ENCODE results near the gene ZNF333. TPM values are rescaled to one million over a fixed set of nuclear protein-coding genes. Genes with fewer than 3 reads are reported as not detected.

The ZNF333 gene
- total and polyA plus RNA-seq, 2 of the 4 experiments (the other 2 are of a cell fraction) = 9.8 to 15.1 TPM

DNA sequence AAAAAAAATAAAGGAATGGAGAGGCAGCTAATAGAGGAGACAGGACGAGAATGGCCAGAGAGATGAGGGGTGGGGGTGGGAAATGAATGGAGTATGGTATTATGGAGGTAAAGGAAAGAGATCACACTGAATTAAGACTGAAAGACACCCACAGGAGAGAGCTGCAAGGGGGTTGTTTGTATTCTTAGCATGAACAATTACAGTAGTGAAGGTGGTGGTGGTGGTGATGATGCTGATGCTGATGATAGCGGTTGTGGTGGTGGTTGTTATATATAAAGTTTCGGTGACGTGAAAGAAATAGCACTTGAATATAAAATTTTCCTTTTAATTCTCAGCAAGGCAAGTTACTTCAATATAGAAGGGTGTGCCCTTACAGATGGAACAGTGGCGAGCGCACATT lies 12.4 kb upstream of the ZNF333 start:
- no peak overlapping the region for H3K4me3 ChIP-seq (ENCODE audit: insufficient read depth, low read depth, low read length)
- H2AK5ac ChIP-seq (ENCODE audit: low read depth, low read length) = no peak overlapping the region
- H2BK20ac ChIP-seq (ENCODE audit: low read depth, low read length) = no peak overlapping the region
- no peaks in the 10 kb centered on the region for H3K9me1 ChIP-seq (ENCODE audit: insufficient read depth, low read length)
- CTCF ChIA-PET = interaction anchor here (0.7 kb wide), 1 partner anchor 335 kb away, joined by 3 read pairs; no protein-coding TSS in a partner anchor
- H2AFZ ChIP-seq (replicated peaks; ENCODE audit: low read length, poor library complexity) = no peak overlapping the region
- no peak overlapping the region for H3K18ac ChIP-seq (ENCODE audit: low read depth, low read length)
- H3K36me3 ChIP-seq (ENCODE audit: control insufficient read depth, insufficient read depth, low read length) = no peaks in the 10 kb centered on the region
- H4K8ac ChIP-seq (ENCODE audit: low read depth in 2 of 2, low read length in 2 of 2) = no peak overlapping the region
- H3K4me1 ChIP-seq (ENCODE audit: control insufficient read depth, insufficient read depth, low read length) = no peaks in the 10 kb centered on the region
- TF ChIP-seq FOS (IDR thresholded peaks at IDR 0.05; ENCODE audit: low read depth, low read length) = no peak
- TF ChIP-seq, protein P1, sequence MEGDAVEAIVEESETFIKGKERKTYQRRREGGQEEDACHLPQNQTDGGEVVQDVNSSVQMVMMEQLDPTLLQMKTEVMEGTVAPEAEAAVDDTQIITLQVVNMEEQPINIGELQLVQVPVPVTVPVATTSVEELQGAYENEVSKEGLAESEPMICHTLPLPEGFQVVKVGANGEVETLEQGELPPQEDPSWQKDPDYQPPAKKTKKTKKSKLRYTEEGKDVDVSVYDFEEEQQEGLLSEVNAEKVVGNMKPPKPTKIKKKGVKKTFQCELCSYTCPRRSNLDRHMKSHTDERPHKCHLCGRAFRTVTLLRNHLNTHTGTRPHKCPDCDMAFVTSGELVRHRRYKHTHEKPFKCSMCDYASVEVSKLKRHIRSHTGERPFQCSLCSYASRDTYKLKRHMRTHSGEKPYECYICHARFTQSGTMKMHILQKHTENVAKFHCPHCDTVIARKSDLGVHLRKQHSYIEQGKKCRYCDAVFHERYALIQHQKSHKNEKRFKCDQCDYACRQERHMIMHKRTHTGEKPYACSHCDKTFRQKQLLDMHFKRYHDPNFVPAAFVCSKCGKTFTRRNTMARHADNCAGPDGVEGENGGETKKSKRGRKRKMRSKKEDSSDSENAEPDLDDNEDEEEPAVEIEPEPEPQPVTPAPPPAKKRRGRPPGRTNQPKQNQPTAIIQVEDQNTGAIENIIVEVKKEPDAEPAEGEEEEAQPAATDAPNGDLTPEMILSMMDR (conservative IDR thresholded peaks at IDR 0.05; ENCODE audit: low read depth, low read length) = no peak
- TF ChIP-seq RCOR1 (IDR thresholded peaks at IDR 0.05; ENCODE audit: insufficient replicate concordance, low read length) = no peak
- TF ChIP-seq CHD1 (IDR thresholded peaks at IDR 0.05; ENCODE audit: low read depth, low read length) = no peak
- TF ChIP-seq CEBPB (IDR thresholded peaks at IDR 0.05; ENCODE audit: low read depth, low read length) = no peak
- TF ChIP-seq BHLHE40 (IDR thresholded peaks at IDR 0.05; ENCODE audit: low read depth, low read length) = no peak
- TF ChIP-seq, protein P2, sequence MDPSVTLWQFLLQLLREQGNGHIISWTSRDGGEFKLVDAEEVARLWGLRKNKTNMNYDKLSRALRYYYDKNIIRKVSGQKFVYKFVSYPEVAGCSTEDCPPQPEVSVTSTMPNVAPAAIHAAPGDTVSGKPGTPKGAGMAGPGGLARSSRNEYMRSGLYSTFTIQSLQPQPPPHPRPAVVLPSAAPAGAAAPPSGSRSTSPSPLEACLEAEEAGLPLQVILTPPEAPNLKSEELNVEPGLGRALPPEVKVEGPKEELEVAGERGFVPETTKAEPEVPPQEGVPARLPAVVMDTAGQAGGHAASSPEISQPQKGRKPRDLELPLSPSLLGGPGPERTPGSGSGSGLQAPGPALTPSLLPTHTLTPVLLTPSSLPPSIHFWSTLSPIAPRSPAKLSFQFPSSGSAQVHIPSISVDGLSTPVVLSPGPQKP (IDR thresholded peaks at IDR 0.05; ENCODE audit: borderline replicate concordance, low read depth, low read length) = no peak
- TF ChIP-seq RAD21 (IDR thresholded peaks at IDR 0.05; ENCODE audit: low read length) = no peak
- no peak for TF ChIP-seq MXI1 (IDR thresholded peaks at IDR 0.05; ENCODE audit: borderline replicate concordance, low read depth, low read length)
- TF ChIP-seq NFE2L2 (IDR thresholded peaks at IDR 0.05; ENCODE audit: low read depth, low read length) = no peak
- TF ChIP-seq USF2 (IDR thresholded peaks at IDR 0.05; ENCODE audit: low read depth, low read length) = no peak
- TF ChIP-seq MAFK (IDR thresholded peaks at IDR 0.05; ENCODE audit: low read depth, low read length) = no peak
- TF ChIP-seq MAZ (IDR thresholded peaks at IDR 0.05; ENCODE audit: borderline replicate concordance, low read depth, low read length) = no peak
- no peak for TF ChIP-seq SMC3 (IDR thresholded peaks at IDR 0.05; ENCODE audit: low read depth, low read length)
- TF ChIP-seq RFX5 (IDR thresholded peaks at IDR 0.05; ENCODE audit: low read depth, low read length) = no peak
- no peak for TF ChIP-seq POLR2A (IDR thresholded peaks at IDR 0.05; ENCODE audit: low read depth, low read length)
- H2BK15ac ChIP-seq (ENCODE audit: low read depth, low read length) = no peak overlapping the region
- H3K4ac ChIP-seq (ENCODE audit: low read depth, low read length) = no peak overlapping the region
- no peak overlapping the region for H3K27ac ChIP-seq (ENCODE audit: insufficient read depth, low read length)
- dilution Hi-C loops (cut with HindIII; ENCODE audit: low sequenced_read_pairs, unreplicated experiment) = no loop called here
- in situ Hi-C loops (cut with MboI; ENCODE audit: low sequenced_read_pairs) = no loop called here
- H3K79me1 ChIP-seq (ENCODE audit: low read depth in 1 of 2, low read length in 2 of 2) = no peaks in the 10 kb centered on the region
- no peak overlapping the region for H3K56ac ChIP-seq (ENCODE audit: extremely low read depth, insufficient read depth, low read length)
- POLR2A ChIA-PET (ENCODE audit: unreplicated experiment) = no interaction called here
- no TSS peak for BruUV-seq (replicated peaks)
- no peaks in the 10 kb centered on the region for H3K9me3 ChIP-seq (ENCODE audit: control insufficient read depth, insufficient read depth, low read length)
- DNase-seq = no peak
- H4K91ac ChIP-seq (ENCODE audit: insufficient read depth, low read depth, low read length) = no peak overlapping the region
- no peak for ATAC-seq (ENCODE audit: low read depth)
- H3K4me2 ChIP-seq (ENCODE audit: low read depth, low read length) = no peak overlapping the region
- no peak overlapping the region for H3K9ac ChIP-seq (ENCODE audit: low read depth, low read length)
- H3K14ac ChIP-seq (replicated peaks; ENCODE audit: low read depth, low read length) = no peak overlapping the region
- 14% methylated on average over 1 of the region's 6 CpGs; no CpG with 5 or more reads in 1 of the 2 experiments for WGBS, 2 experiments (ENCODE audit: extremely low coverage in 2 of 2, insufficient read length in 1 of 2)
- H2BK120ac ChIP-seq (ENCODE audit: low read depth, low read length) = no peak overlapping the region
- intact Hi-C loops (cut with micrococcal nuclease) = no loop called here
- no peaks in the 10 kb centered on the region for H3K27me3 ChIP-seq (ENCODE audit: control insufficient read depth, insufficient read depth, low read length)
- H4K20me1 ChIP-seq (ENCODE audit: insufficient read depth, low read length) = no peaks in the 10 kb centered on the region
- no peak overlapping the region for H2BK5ac ChIP-seq (ENCODE audit: low read depth, low read length, poor library complexity, severe bottlenecking)
- no peak overlapping the region for H3K23ac ChIP-seq (ENCODE audit: low read depth, low read length)
- no peak overlapping the region for H4K5ac ChIP-seq (ENCODE audit: low read depth, low read length)
- H2AK9ac ChIP-seq (replicated peaks; ENCODE audit: low read depth, low read length, poor library complexity) = no peak overlapping the region

All from IMR-90 (cell line).